ENCODE measurements around the gene PLD4. TPM values are rescaled to one million over a fixed set of nuclear protein-coding genes. Genes with fewer than 3 reads are reported as not detected.

Gene PLD4
- total RNA-seq, 4 donors from 2014 or later = 0.84 to 2.6 (median 1.2) TPM

GRCh38 chr14:104892531-104893434, 31.9 kb upstream of the PLD4 start:
- no peak for TF ChIP-seq POLR2A (IDR thresholded peaks at IDR 0.05)
- no peak for TF ChIP-seq CTCF (IDR thresholded peaks at IDR 0.05)
- WGBS, 2 donors = 75 to 81% methylated on average over 17 to 28 of the region's 31 CpGs
- no peak overlapping the region for H3K4me3 ChIP-seq (ENCODE audit: low read depth, poor library complexity, severe bottlenecking)
- DNase-seq (ENCODE audit: low spot score in 2 of 2) = peak in 1 of 2 donors; percentile 85
- intact Hi-C loops (cut with DNase I; ENCODE audit: low total_unique reads) = loop anchor here (10.0 kb wide), 1 partner anchor 152 kb away; no protein-coding TSS in a partner anchor

GRCh38 chr14:104893435-104894207, 31.1 kb upstream of the PLD4 start:
- intact Hi-C loops (cut with DNase I; ENCODE audit: low total_unique reads) = loop anchor here (10.0 kb wide), 1 partner anchor 151 kb away; no protein-coding TSS in a partner anchor

GRCh38 chr14:104894331-104895206, 30.1 kb upstream of the PLD4 start:
- no peak for TF ChIP-seq CTCF (IDR thresholded peaks at IDR 0.05)
- TF ChIP-seq POLR2A (IDR thresholded peaks at IDR 0.05) = no peak
- WGBS, 2 donors = 70 to 73% methylated on average over 30 of the region's 30 CpGs
- intact Hi-C loops (cut with DNase I; ENCODE audit: low total_unique reads) = loop anchor here (10.0 kb wide), 1 partner anchor 150 kb away; no protein-coding TSS in a partner anchor
- no peak overlapping the region for H3K4me3 ChIP-seq (ENCODE audit: low read depth, poor library complexity, severe bottlenecking)
- DNase-seq (ENCODE audit: low spot score in 2 of 2) = peak in 1 of 2 donors; percentile 80

More at GRCh38 chr14:104893435-104894207, 31.1 kb upstream of the PLD4 start:
- WGBS, 2 donors = 67 to 75% methylated on average over 22 to 28 of the region's 39 CpGs
- TF ChIP-seq CTCF (IDR thresholded peaks at IDR 0.05) (no peak), POLR2A (IDR thresholded peaks at IDR 0.05) (no peak)
- peak in 1 of 2 donors; percentile 85 for DNase-seq (ENCODE audit: low spot score in 2 of 2)
- H3K4me3 ChIP-seq (ENCODE audit: low read depth, poor library complexity, severe bottlenecking) = no peak overlapping the region

GRCh38 chr14:104895207-104895785, 29.4 kb upstream of the PLD4 start:
- DNase-seq (ENCODE audit: low spot score in 2 of 2) = peak in 1 of 2 donors; percentile 59
- intact Hi-C loops (cut with DNase I; ENCODE audit: low total_unique reads) = loop anchor here (10.0 kb wide), 1 partner anchor 150 kb away; no protein-coding TSS in a partner anchor
- 62 to 88% methylated on average over 6 to 8 of the region's 9 CpGs for WGBS, 2 donors
- H3K4me3 ChIP-seq (ENCODE audit: low read depth, poor library complexity, severe bottlenecking) = no peak overlapping the region
- TF ChIP-seq POLR2A (IDR thresholded peaks at IDR 0.05) (no peak), CTCF (IDR thresholded peaks at IDR 0.05) (no peak)

Data from lower leg skin (tissue), 4 donors.